Endothelial cell of umbilical vein (primary cell): ENCODE data around the gene INPP5A. TPM values are rescaled to one million over a fixed set of nuclear protein-coding genes. Genes with fewer than 3 reads are reported as not detected.

ENCODE experiments used
- BruUV-seq: library from RNA; stranded (reverse); fragments of 400-500 nt; replicated peaks from 2 replicates; lab custom pipeline; 2021; lab: Mats Ljungman, UMichigan
- CTCF ChIA-PET: fragments of 300-600, 350-600 bp; sonication (Branson Sonifier 250); formaldehyde crosslinking; loops from one replicate; lab custom pipeline; 2021; ENCODE audit warnings: antibody characterized with exemption, inconsistent platforms; lab: Charles Lee
- POLR2A ChIA-PET: fragments of 300-600, 350-600 bp; sonication (Branson Sonifier 250); formaldehyde crosslinking; loops from one replicate; lab custom pipeline; 2021; ENCODE audit warnings: antibody characterized with exemption, inconsistent platforms; lab: Charles Lee
- DNase-seq: peaks from one replicate; pipeline ENCODE4 v3.0.0-alpha.2; 2011; ENCODE audit warnings: low read depth, low spot score
- FAIRE-seq: peaks from 2 replicates; lab custom pipeline; 2011; peaks lifted over from hg19 to GRCh38; lab: Jason Lieb, UNC
- H2AFZ ChIP-seq: 2 replicates; pipeline ENCODE4 v1.6.0; 2012; ENCODE audit warnings: low read depth, low read length, control low read depth, inconsistent platforms
- H3K27ac ChIP-seq: 2 replicates; pipeline ENCODE4 v1.5.1; 2011; ENCODE audit warnings: low read depth, mild to moderate bottlenecking, control low read depth, low read length, moderate library complexity; ENCODE audit not compliant: insufficient read depth
- H3K27me3 ChIP-seq, 2 experiments: 2 replicates each; pipeline versions ENCODE4 v1.6.0 to v1.6.1; 2011; ENCODE audit warnings: low read length in 2 of 2, mixed read lengths in 1 of 2; ENCODE audit not compliant: control insufficient read depth in 2 of 2, insufficient read depth in 2 of 2
- H3K36me3 ChIP-seq, 2 experiments: 2 replicates in 1 of 2; 3 replicates in 1 of 2; pipeline ENCODE4 v1.5.1; 2011; ENCODE audit warnings: low read length in 2 of 2, mild to moderate bottlenecking in 1 of 2, moderate library complexity in 1 of 2; ENCODE audit not compliant: control insufficient read depth in 2 of 2, insufficient read depth in 2 of 2; ENCODE audit errors: extremely low read depth in 1 of 2
- H3K4me1 ChIP-seq: 3 replicates; pipeline ENCODE4 v1.5.1; 2011; ENCODE audit warnings: mild to moderate bottlenecking, low read length; ENCODE audit not compliant: control insufficient read depth, insufficient read depth; ENCODE audit errors: extremely low read depth
- H3K4me2 ChIP-seq: 2 replicates; pipeline ENCODE4 v1.6.1; 2011; ENCODE audit warnings: low read length, control low read depth, mixed read lengths; ENCODE audit not compliant: insufficient read depth
- H3K4me3 ChIP-seq, 3 experiments: fragments of 200-600 bp in 1 of 3; sonication (generic), shearing (Covaris generic) in 1 of 3; replicated peaks in 1 of 3; 2 replicates each; pipeline ENCODE4 v1.5.1; 2011 to 2016; ENCODE audit warnings: control low read depth in 3 of 3, low read length in 3 of 3, mild to moderate bottlenecking in 2 of 3, inconsistent platforms in 1 of 3, low read depth in 1 of 3, moderate library complexity in 1 of 3; ENCODE audit not compliant: insufficient read depth in 1 of 3
- H3K79me2 ChIP-seq: 2 replicates; pipeline ENCODE4 v1.6.0; 2012; ENCODE audit warnings: low read length, inconsistent platforms; ENCODE audit not compliant: control insufficient read depth, insufficient read depth
- H3K9ac ChIP-seq: replicated peaks from 2 replicates; pipeline ENCODE3; 2011; ENCODE audit warnings: low read length, control low read depth; ENCODE audit not compliant: insufficient read depth; ENCODE audit errors: extremely low read depth
- H3K9me1 ChIP-seq: replicated peaks from 3 replicates; pipeline ENCODE4 v1.6.0; 2011; ENCODE audit warnings: mild to moderate bottlenecking, low read length; ENCODE audit not compliant: control insufficient read depth, insufficient read depth; ENCODE audit errors: extremely low read depth
- H3K9me3 ChIP-seq: replicated peaks from 2 replicates; pipeline ENCODE4 v1.5.1; 2012; ENCODE audit warnings: low read length, inconsistent platforms; ENCODE audit not compliant: control insufficient read depth, insufficient read depth
- H4K20me1 ChIP-seq: replicated peaks from 2 replicates; pipeline ENCODE3; 2011; ENCODE audit warnings: mild to moderate bottlenecking, low read length; ENCODE audit not compliant: control insufficient read depth, insufficient read depth; ENCODE audit errors: extremely low read depth
- EZH2 ChIP-seq: IDR thresholded peaks from 2 replicates; pipeline ENCODE4 v1.6.1; 2012; ENCODE audit warnings: borderline replicate concordance, low read depth, mild to moderate bottlenecking, moderate library complexity, low read length, inconsistent platforms; ENCODE audit not compliant: severe bottlenecking
- FOS ChIP-seq: IDR thresholded peaks from 2 replicates; pipeline ENCODE4 v1.6.1; 2011; ENCODE audit warnings: mild to moderate bottlenecking, low read length, moderate library complexity, borderline replicate concordance; ENCODE audit not compliant: insufficient read depth
- GATA2 ChIP-seq: IDR thresholded peaks from 2 replicates; pipeline ENCODE4 v1.7.0; 2011; ENCODE audit warnings: low read depth, mild to moderate bottlenecking, moderate library complexity, mixed read lengths, low read length; ENCODE audit not compliant: insufficient read length, insufficient read depth
- JUN ChIP-seq: IDR thresholded peaks from 2 replicates; pipeline ENCODE4 v1.6.1; 2011; ENCODE audit warnings: borderline replicate concordance, low read depth; ENCODE audit not compliant: insufficient read length, insufficient read depth
- MYC ChIP-seq: IDR thresholded peaks from one replicate; pipeline ENCODE4 v1.6.1; 2011; ENCODE audit warnings: mild to moderate bottlenecking, low read depth, low read length
- POLR2A ChIP-seq: IDR thresholded peaks from 2 replicates; pipeline ENCODE4 v1.6.1; 2012; ENCODE audit warnings: low read depth, mild to moderate bottlenecking, control low read depth, low read length
- POLR2AphosphoS5 ChIP-seq: IDR thresholded peaks from 2 replicates; pipeline ENCODE4 v1.6.1; 2012; ENCODE audit warnings: low read depth, mild to moderate bottlenecking, control low read depth, low read length, moderate library complexity; ENCODE audit not compliant: insufficient read depth
- dilution Hi-C: fragments of 300-500 bp; cut with MboI; formaldehyde crosslinking; loops from one replicate; pipeline ENCODE4 v1.15.0; 2019; ENCODE audit warnings: low sequenced_read_pairs; ENCODE audit not compliant: extremely low pct_ligation_motif_present
- intact Hi-C: fragments of 100-400 bp; cut with micrococcal nuclease; formaldehyde crosslinking; loops from one replicate; pipeline ENCODE4 v1.10.0; 2022
- polyA plus RNA-seq, 4 experiments: library from polyadenylated mRNA; depleted of rRNA in 3 of 4; stranded (reverse) in 3 of 4; unstranded in 1 of 4; fragments of >200 nt; gene quantifications; 2 replicates each; pipeline versions ENCODE4 v1.2.1 to v1.2.3, GENCODE V29; 2011 to 2012; ENCODE audit warnings: missing spikeins in 1 of 4
- total RNA-seq: library from RNA; stranded (reverse); gene quantifications from 2 replicates; pipeline ENCODE4 v1.2.3, GENCODE V29; 2021
- TF ChIP-seq, protein P1 (sequence below), 2 donors: IDR thresholded peaks; 1 replicate in 1 of 2; 2 replicates in 1 of 2; pipeline ENCODE4 v1.5.1; 2011; ENCODE audit warnings: low read length in 2 of 2, mild to moderate bottlenecking in 2 of 2, moderate library complexity in 2 of 2, control low read depth in 1 of 2, inconsistent platforms in 1 of 2, low read depth in 1 of 2; ENCODE audit not compliant: insufficient read depth in 1 of 2; ENCODE audit errors: extremely low read depth in 1 of 2
- TF ChIP-seq, protein P2 (sequence below): IDR thresholded peaks from 2 replicates; pipeline ENCODE4 v1.6.1; 2011; ENCODE audit not compliant: insufficient read depth, insufficient read length

The INPP5A gene
- total and polyA plus RNA-seq, 2 donors (not counting 3 experiments of a cell fraction or from before 2014, with no cell fraction given) = 22.9 to 33.2 TPM

DNA sequence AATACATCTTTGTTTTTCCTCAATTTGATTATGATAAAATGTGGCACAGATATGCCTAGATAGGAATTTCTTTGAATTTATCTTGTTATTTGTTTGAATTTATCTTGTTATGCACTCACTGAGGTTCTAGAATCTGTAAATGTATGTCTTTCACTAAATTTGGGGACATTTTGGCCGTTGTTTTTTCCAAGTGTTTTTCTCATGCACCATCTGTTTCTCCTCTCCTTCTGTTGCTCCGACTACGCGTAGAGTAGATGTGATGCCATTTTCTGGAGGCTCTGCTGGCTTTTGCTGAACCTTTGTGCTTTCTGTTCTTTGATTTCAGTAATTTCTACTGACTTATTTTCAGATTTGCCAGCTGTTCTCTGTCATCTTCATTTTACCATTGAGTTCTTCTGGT lies 101.9 kb downstream of the INPP5A start:
- no peak for DNase-seq
- Histone ChIP-seq H3K36me3 (no peaks in the 10 kb centered on the region), H3K27ac (no peak overlapping the region), H3K4me3 (no peak overlapping the region), H3K79me2 (no peaks in the 10 kb centered on the region), H3K4me1 (peaks cover 2% of the 10 kb centered on the region), H3K9ac (no peak overlapping the region), H3K4me2 (no peak overlapping the region), H3K9me1 (no peaks in the 10 kb centered on the region), H2AFZ (no peak overlapping the region), H3K9me3 (no peaks in the 10 kb centered on the region), H3K27me3 (no peaks in the 10 kb centered on the region), H4K20me1 (no peaks in the 10 kb centered on the region)
- TF ChIP-seq EZH2 (no peak), POLR2A (no peak), POLR2AphosphoS5 (no peak), FOS (no peak), GATA2 (no peak), MYC (no peak), JUN (no peak)
- TF ChIP-seq, protein P1, sequence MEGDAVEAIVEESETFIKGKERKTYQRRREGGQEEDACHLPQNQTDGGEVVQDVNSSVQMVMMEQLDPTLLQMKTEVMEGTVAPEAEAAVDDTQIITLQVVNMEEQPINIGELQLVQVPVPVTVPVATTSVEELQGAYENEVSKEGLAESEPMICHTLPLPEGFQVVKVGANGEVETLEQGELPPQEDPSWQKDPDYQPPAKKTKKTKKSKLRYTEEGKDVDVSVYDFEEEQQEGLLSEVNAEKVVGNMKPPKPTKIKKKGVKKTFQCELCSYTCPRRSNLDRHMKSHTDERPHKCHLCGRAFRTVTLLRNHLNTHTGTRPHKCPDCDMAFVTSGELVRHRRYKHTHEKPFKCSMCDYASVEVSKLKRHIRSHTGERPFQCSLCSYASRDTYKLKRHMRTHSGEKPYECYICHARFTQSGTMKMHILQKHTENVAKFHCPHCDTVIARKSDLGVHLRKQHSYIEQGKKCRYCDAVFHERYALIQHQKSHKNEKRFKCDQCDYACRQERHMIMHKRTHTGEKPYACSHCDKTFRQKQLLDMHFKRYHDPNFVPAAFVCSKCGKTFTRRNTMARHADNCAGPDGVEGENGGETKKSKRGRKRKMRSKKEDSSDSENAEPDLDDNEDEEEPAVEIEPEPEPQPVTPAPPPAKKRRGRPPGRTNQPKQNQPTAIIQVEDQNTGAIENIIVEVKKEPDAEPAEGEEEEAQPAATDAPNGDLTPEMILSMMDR (IDR thresholded peaks at IDR 0.05; ENCODE audit: extremely low read depth in 1 of 2, insufficient read depth in 1 of 2, low read depth in 1 of 2, low read length in 2 of 2) = no peak
- TF ChIP-seq, protein P2, sequence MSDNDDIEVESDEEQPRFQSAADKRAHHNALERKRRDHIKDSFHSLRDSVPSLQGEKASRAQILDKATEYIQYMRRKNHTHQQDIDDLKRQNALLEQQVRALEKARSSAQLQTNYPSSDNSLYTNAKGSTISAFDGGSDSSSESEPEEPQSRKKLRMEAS = no peak
- CTCF ChIA-PET = interaction anchor here (0.6 to 2.8 kb wide), 2 partner anchors 180 to 242 kb away, joined by 3 to 19 read pairs; partner anchors contain the start of gene PWWP2B
- dilution Hi-C loops (no loop called here), intact Hi-C loops (loop anchor here (5.0 kb wide), 1 partner anchor 252 kb away; no protein-coding TSS in a partner anchor)
- POLR2A ChIA-PET = no interaction called here
- no TSS peak for BruUV-seq
- FAIRE-seq = no peak
